ES-I3 (cell line): ENCODE data around the gene SCG5.

ENCODE experiments used
- H3K36me3 ChIP-seq: 2 replicates; pipeline ENCODE4 v1.6.1; 2013; ENCODE audit warnings: mild to moderate bottlenecking, low read length, control low read depth, moderate library complexity; ENCODE audit not compliant: insufficient read depth
- H3K4me1 ChIP-seq: 2 replicates; pipeline ENCODE4 v1.6.1; 2013; ENCODE audit warnings: mild to moderate bottlenecking, control low read depth, low read length; ENCODE audit not compliant: insufficient read depth
- H3K9ac ChIP-seq: 2 replicates; pipeline ENCODE4 v1.6.1; 2013; ENCODE audit warnings: low read depth, mild to moderate bottlenecking, low read length, moderate library complexity
- H3K9me3 ChIP-seq: 2 replicates; pipeline ENCODE4 v1.6.1; 2013; ENCODE audit warnings: mild to moderate bottlenecking, low read length, moderate library complexity; ENCODE audit not compliant: control insufficient read depth, insufficient read depth

Gene SCG5

GRCh38 chr15:32649342-32649741 is 7.8 kb downstream of the SCG5 start:
- Histone ChIP-seq H3K36me3 (peaks cover 3% of the 10 kb centered on the region; the same call in 1 of the 2 replicates), H3K9ac (no peak overlapping the region), H3K4me1 (peaks cover 19% of the 10 kb centered on the region), H3K9me3 (no peaks in the 10 kb centered on the region)

- no peaks in the 10 kb centered on the region for H3K36me3 ChIP-seq
Measured at GRCh38 chr15:32651229-32651837, 9.8 kb downstream of the SCG5 start.

GRCh38 chr15:32652178-32652577 is 10.7 kb downstream of the SCG5 start:
- Histone ChIP-seq H3K9me3 (no peaks in the 10 kb centered on the region), H3K4me1 (peaks cover 13% of the 10 kb centered on the region; the same call in 1 of the 2 replicates), H3K9ac (no peak overlapping the region), H3K36me3 (no peaks in the 10 kb centered on the region)

More at GRCh38 chr15:32651229-32651837, 9.8 kb downstream of the SCG5 start:
- H3K4me1 ChIP-seq, result peaks cover 13% of the 10 kb centered on the region; the same call in 1 of the 2 replicates
- no peak overlapping the region for H3K9ac ChIP-seq
- H3K9me3 ChIP-seq, result no peaks in the 10 kb centered on the region

GRCh38 chr15:32656091-32656490 is 14.6 kb downstream of the SCG5 start:
- Histone ChIP-seq H3K36me3 (no peaks in the 10 kb centered on the region), H3K4me1 (peaks cover 13% of the 10 kb centered on the region; the same call in 1 of the 2 replicates), H3K9me3 (no peaks in the 10 kb centered on the region), H3K9ac (no peak overlapping the region)

GRCh38 chr15:32656496-32656895 is 15.0 kb downstream of the SCG5 start:
- no peak overlapping the region for H3K9ac ChIP-seq
- peaks cover 12% of the 10 kb centered on the region; the same call in 1 of the 2 replicates for H3K4me1 ChIP-seq
- H3K36me3 ChIP-seq, result no peaks in the 10 kb centered on the region
- H3K9me3 ChIP-seq, result no peaks in the 10 kb centered on the region

- Histone ChIP-seq H3K36me3 (no peaks in the 10 kb centered on the region), H3K9me3 (no peaks in the 10 kb centered on the region), H3K9ac (no peak overlapping the region), H3K4me1 (peaks cover 3% of the 10 kb centered on the region; the same call in 1 of the 2 replicates)
Measured at GRCh38 chr15:32657198-32657883, 15.8 kb downstream of the SCG5 start.

GRCh38 chr15:32657941-32658340 is 16.4 kb downstream of the SCG5 start:
- no peaks in the 10 kb centered on the region for H3K9me3 ChIP-seq
- no peaks in the 10 kb centered on the region for H3K36me3 ChIP-seq
- H3K4me1 ChIP-seq, result no peaks in the 10 kb centered on the region
- no peak overlapping the region for H3K9ac ChIP-seq

- Histone ChIP-seq H3K4me1 (no peaks in the 10 kb centered on the region), H3K36me3 (no peaks in the 10 kb centered on the region), H3K9ac (no peak overlapping the region), H3K9me3 (no peaks in the 10 kb centered on the region)
Measured at GRCh38 chr15:32659340-32660155, 18.0 kb downstream of the SCG5 start.

GRCh38 chr15:32663671-32664070 is 22.2 kb downstream of the SCG5 start:
- Histone ChIP-seq H3K4me1 (peaks cover 6% of the 10 kb centered on the region), H3K9ac (no peak overlapping the region), H3K9me3 (no peaks in the 10 kb centered on the region)

GRCh38 chr15:32664796-32665195 is 23.3 kb downstream of the SCG5 start:
- no peaks in the 10 kb centered on the region for H3K36me3 ChIP-seq
- H3K9ac ChIP-seq, result no peak overlapping the region
- peaks cover 16% of the 10 kb centered on the region for H3K4me1 ChIP-seq
- no peaks in the 10 kb centered on the region for H3K9me3 ChIP-seq

More at GRCh38 chr15:32663671-32664070, 22.2 kb downstream of the SCG5 start:
- H3K36me3 ChIP-seq, result no peaks in the 10 kb centered on the region

GRCh38 chr15:32667321-32667720 is 25.8 kb downstream of the SCG5 start:
- Histone ChIP-seq H3K36me3 (no peaks in the 10 kb centered on the region), H3K4me1 (peaks cover 36% of the 10 kb centered on the region), H3K9ac (no peak overlapping the region), H3K9me3 (no peaks in the 10 kb centered on the region)

- Histone ChIP-seq H3K4me1 (peaks cover 36% of the 10 kb centered on the region), H3K9ac (no peak overlapping the region), H3K36me3 (no peaks in the 10 kb centered on the region), H3K9me3 (no peaks in the 10 kb centered on the region)
Measured at GRCh38 chr15:32668942-32669341, 27.4 kb downstream of the SCG5 start.

GRCh38 chr15:32669896-32670611 is 28.5 kb downstream of the SCG5 start:
- H3K36me3 ChIP-seq, result no peaks in the 10 kb centered on the region
- no peaks in the 10 kb centered on the region for H3K9me3 ChIP-seq
- peaks cover 36% of the 10 kb centered on the region for H3K4me1 ChIP-seq
- no peak overlapping the region for H3K9ac ChIP-seq

- H3K4me1 ChIP-seq, result peaks cover 36% of the 10 kb centered on the region
- no peaks in the 10 kb centered on the region for H3K9me3 ChIP-seq
- H3K36me3 ChIP-seq, result no peaks in the 10 kb centered on the region
- H3K9ac ChIP-seq, result no peak overlapping the region
Measured at GRCh38 chr15:32670623-32671022, 29.1 kb downstream of the SCG5 start.
